ENCODE data around the gene PPFIA3. TPM values are rescaled to one million over a fixed set of nuclear protein-coding genes. Genes with fewer than 3 reads are reported as not detected.

Gene PPFIA3
- total and polyA plus RNA-seq, 4 donors = 1.5 to 4.6 (median 2.4) TPM

- H3K27ac ChIP-seq (ENCODE audit: low read depth in 1 of 2, low read length in 2 of 2) = no peak overlapping the region
- no peaks in the 10 kb centered on the region for H3K9me3 ChIP-seq (ENCODE audit: control insufficient read depth in 4 of 4, low read length in 3 of 4)
- no peak for TF ChIP-seq REST (IDR thresholded peaks at IDR 0.05)
- TF ChIP-seq ZBTB33 (IDR thresholded peaks at IDR 0.05) = no peak
- TF ChIP-seq RXRA (IDR thresholded peaks at IDR 0.05) = peak in 1 of 2 donors; percentile 11
- no peak for TF ChIP-seq TAF1 (conservative IDR thresholded peaks at IDR 0.05)
- TF ChIP-seq RAD21 (IDR thresholded peaks at IDR 0.05) = peak; percentile 93 to 95
- TF ChIP-seq JUND (IDR thresholded peaks at IDR 0.05) = no peak
- no peak for TF ChIP-seq ATF3 (IDR thresholded peaks at IDR 0.05)
- TF ChIP-seq SP1 (IDR thresholded peaks at IDR 0.05) = no peak
- TF ChIP-seq HNF4A (conservative IDR thresholded peaks at IDR 0.05) = no peak
- no peak for TF ChIP-seq FOXA1 (IDR thresholded peaks at IDR 0.05)
- TF ChIP-seq FOXA2 (IDR thresholded peaks at IDR 0.05) = no peak
- peak; percentile 99 for TF ChIP-seq CTCF (IDR thresholded peaks at IDR 0.05; ENCODE audit: low read depth, low read length, missing input control)
- TF ChIP-seq NR2F2 (IDR thresholded peaks at IDR 0.05) = no peak
Observed at GRCh38 chr19:49097453-49098288, 21.7 kb upstream of the PPFIA3 start.

GRCh38 chr19:49098795-49099194 is 20.5 kb upstream of the PPFIA3 start:
- Histone ChIP-seq H3K4me3 (ENCODE audit: low read depth in 1 of 3, low read length in 3 of 3) (no peak overlapping the region), H3K9me3 (ENCODE audit: control insufficient read depth in 4 of 4, low read length in 3 of 4) (no peaks in the 10 kb centered on the region), H3K9ac (ENCODE audit: low read depth in 1 of 2, low read length in 2 of 2) (no peak overlapping the region), H3K4me1 (ENCODE audit: control insufficient read depth in 4 of 4, insufficient read depth in 4 of 4, low read length in 3 of 4) (peaks cover 2 to 25% (median 19%) of the 10 kb centered on the region in 4 donors), H3K27ac (ENCODE audit: low read depth in 1 of 2, low read length in 2 of 2) (peak overlapping the region; percentile 16 to 23), H3K27me3 (ENCODE audit: control insufficient read depth in 4 of 4, insufficient read depth in 4 of 4, low read length in 3 of 4) (no peaks in the 10 kb centered on the region), H3K36me3 (ENCODE audit: control insufficient read depth in 4 of 4, insufficient read depth in 3 of 4, low read depth in 1 of 4, low read length in 3 of 4) (peaks cover 15 to 60% (median 36%) of the 10 kb centered on the region in 4 donors)
- 45% methylated on average over 4 of the region's 4 CpGs for WGBS
- DNase-seq (ENCODE audit: low spot score) = no peak
- TF ChIP-seq JUND (IDR thresholded peaks at IDR 0.05) = peak; percentile 43 to 52
- no peak for TF ChIP-seq EGR1 (IDR thresholded peaks at IDR 0.05; ENCODE audit: low read depth in 2 of 2)
- no peak for TF ChIP-seq TAF1 (conservative IDR thresholded peaks at IDR 0.05)
- TF ChIP-seq MAX (IDR thresholded peaks at IDR 0.05) = no peak
- TF ChIP-seq RXRA (IDR thresholded peaks at IDR 0.05) = peak; percentile 45 to 57
- TF ChIP-seq YY1 (IDR thresholded peaks at IDR 0.05) = no peak
- TF ChIP-seq NR2F2 (IDR thresholded peaks at IDR 0.05) = peak; percentile 27
- TF ChIP-seq REST (IDR thresholded peaks at IDR 0.05) = no peak
- TF ChIP-seq RAD21 (IDR thresholded peaks at IDR 0.05) = peak; percentile 26 to 51
- TF ChIP-seq ATF3 (IDR thresholded peaks at IDR 0.05) = no peak
- TF ChIP-seq GABPA (IDR thresholded peaks at IDR 0.05 in 1 of 2, conservative IDR thresholded peaks at IDR 0.05 in 1 of 2) = no peak

More at GRCh38 chr19:49097453-49098288, 21.7 kb upstream of the PPFIA3 start:
- 46% methylated on average over 8 of the region's 8 CpGs for WGBS
- H3K4me3 ChIP-seq (ENCODE audit: low read depth in 1 of 3, low read length in 3 of 3) = no peak overlapping the region
- H3K27me3 ChIP-seq (ENCODE audit: control insufficient read depth in 4 of 4, insufficient read depth in 4 of 4, low read length in 3 of 4) = no peaks in the 10 kb centered on the region
- no peak overlapping the region for H3K9ac ChIP-seq (ENCODE audit: low read depth in 1 of 2, low read length in 2 of 2)
- H3K36me3 ChIP-seq (ENCODE audit: control insufficient read depth in 4 of 4, insufficient read depth in 3 of 4, low read depth in 1 of 4, low read length in 3 of 4) = peaks cover 16 to 59% (median 35%) of the 10 kb centered on the region in 4 donors
- DNase-seq (ENCODE audit: low spot score) = peak; percentile 79
- H3K4me1 ChIP-seq (ENCODE audit: control insufficient read depth in 4 of 4, insufficient read depth in 4 of 4, low read length in 3 of 4) = peaks cover 2 to 25% (median 19%) of the 10 kb centered on the region in 4 donors

Data from liver (tissue), 9 donors.